Neural cell (in vitro differentiated cells): Measurements from ENCODE around the gene METTL26. TPM values are rescaled to one million over a fixed set of nuclear protein-coding genes. Genes with fewer than 3 reads are reported as not detected.

Experiments
- H2AFZ ChIP-seq: fragments of 200-600, 300-800 bp; sonication (generic), shearing (Covaris generic); 2 replicates; pipeline ENCODE4 v1.6.0; 2014; ENCODE audit warnings: low read depth, mild to moderate bottlenecking, antibody characterized with exemption, low read length, moderate library complexity
- H3F3A ChIP-seq: fragments of 200-600 bp; shearing (Covaris generic); 2 replicates; pipeline ENCODE4 v1.6.1; 2016; ENCODE audit warnings: mild to moderate bottlenecking, moderate library complexity, mixed read lengths, antibody characterized with exemption, low read length; ENCODE audit not compliant: insufficient read depth, poor library complexity, severe bottlenecking
- H3K27ac ChIP-seq: fragments of 200-600, 300-800 bp; sonication (generic), shearing (Covaris generic); 2 replicates; pipeline ENCODE4 v1.5.1; 2014; ENCODE audit warnings: mild to moderate bottlenecking, low read length, moderate library complexity
- H3K27me3 ChIP-seq: fragments of 300-800, 200-600 bp; sonication (generic), shearing (Covaris generic); 2 replicates; pipeline ENCODE4 v1.6.0; 2014; ENCODE audit warnings: mild to moderate bottlenecking, low read depth, low read length, moderate library complexity; ENCODE audit not compliant: insufficient read depth
- H3K36me3 ChIP-seq: fragments of 300-800, 200-600 bp; sonication (generic), shearing (Covaris generic); 2 replicates; pipeline ENCODE4 v1.5.1; 2014; ENCODE audit warnings: mild to moderate bottlenecking, antibody characterized with exemption, low read length, moderate library complexity; ENCODE audit not compliant: insufficient read depth
- H3K4me2 ChIP-seq: fragments of 300-800, 200-600 bp; sonication (generic), shearing (Covaris generic); 2 replicates; pipeline ENCODE4 v1.6.0; 2014; ENCODE audit warnings: mild to moderate bottlenecking, low read length
- H3K4me3 ChIP-seq: fragments of 300-800, 200-600 bp; sonication (generic), shearing (Covaris generic); 2 replicates; pipeline ENCODE4 v1.5.1; 2014; ENCODE audit warnings: mild to moderate bottlenecking, low read length, moderate library complexity
- H3K79me2 ChIP-seq: fragments of 200-600 bp; shearing (Covaris generic); replicated peaks from 2 replicates; pipeline ENCODE4 v1.6.0; 2014; ENCODE audit warnings: mild to moderate bottlenecking, low read length, moderate library complexity; ENCODE audit not compliant: insufficient read depth
- H3K9ac ChIP-seq: fragments of 300-800, 200-600 bp; sonication (generic), shearing (Covaris generic); 2 replicates; pipeline ENCODE4 v1.6.1; 2016; ENCODE audit warnings: mild to moderate bottlenecking, low read length, mixed read lengths
- H3K9me2 ChIP-seq: fragments of 200-600 bp; shearing (Covaris generic); 2 replicates; pipeline ENCODE4 v1.6.1; 2016; ENCODE audit warnings: mild to moderate bottlenecking, low read length, mixed read lengths; ENCODE audit not compliant: insufficient read depth
- H3K9me3 ChIP-seq: fragments of 200-600, 300-800 bp; sonication (generic), shearing (Covaris generic); 2 replicates; pipeline ENCODE4 v1.6.1; 2016; ENCODE audit warnings: mild to moderate bottlenecking, mixed run types, low read length, moderate library complexity, mixed read lengths
- H4K20me1 ChIP-seq: fragments of 200-600 bp; shearing (Covaris generic); 2 replicates; pipeline ENCODE4 v1.6.1; 2016; ENCODE audit warnings: mild to moderate bottlenecking, mixed run types; ENCODE audit not compliant: insufficient read depth
- CTCF ChIP-seq: fragments of 450-650 bp; IDR thresholded peaks from 2 replicates; pipeline ENCODE4 v1.5.1; 2014; ENCODE audit warnings: antibody characterized with exemption, mild to moderate bottlenecking, moderate library complexity; ENCODE audit not compliant: poor library complexity, severe bottlenecking
- EP300 ChIP-seq: fragments of 450-650 bp; conservative IDR thresholded peaks from 2 replicates; pipeline ENCODE4 v1.6.1; 2014; ENCODE audit warnings: antibody characterized with exemption, mild to moderate bottlenecking, moderate library complexity; ENCODE audit not compliant: poor library complexity, severe bottlenecking
- EZH2 ChIP-seq: fragments of 200-600, 300-800 bp; shearing (Covaris generic), sonication (generic); IDR thresholded peaks from 2 replicates; pipeline ENCODE4 v1.6.1; 2014; ENCODE audit warnings: antibody characterized with exemption, low read length, borderline replicate concordance, mild to moderate bottlenecking; ENCODE audit not compliant: insufficient read depth, poor library complexity, severe bottlenecking
- MXI1 ChIP-seq: fragments of 450-650 bp; conservative IDR thresholded peaks from 2 replicates; pipeline ENCODE4 v1.6.1; 2014; ENCODE audit warnings: antibody characterized with exemption, mild to moderate bottlenecking; ENCODE audit not compliant: poor library complexity, severe bottlenecking
- POLR2AphosphoS5 ChIP-seq: IDR thresholded peaks from 2 replicates; pipeline ENCODE4 v1.6.1; 2012
- RAD21 ChIP-seq: fragments of 450-650 bp; conservative IDR thresholded peaks from 2 replicates; pipeline ENCODE4 v1.6.1; 2014; ENCODE audit warnings: antibody characterized with exemption, mild to moderate bottlenecking, moderate library complexity
- REST ChIP-seq: IDR thresholded peaks from 2 replicates; pipeline ENCODE4 v1.6.1; 2012; ENCODE audit warnings: borderline replicate concordance
- SMC3 ChIP-seq: fragments of 450-650 bp; conservative IDR thresholded peaks from 2 replicates; pipeline ENCODE4 v1.6.1; 2014; ENCODE audit warnings: antibody characterized with exemption, mild to moderate bottlenecking, moderate library complexity; ENCODE audit not compliant: poor library complexity
- TAF1 ChIP-seq: IDR thresholded peaks from 2 replicates; pipeline ENCODE4 v1.6.1; 2012; ENCODE audit warnings: low read depth
- polyA plus RNA-seq: library from polyadenylated mRNA; depleted of rRNA; stranded (reverse); fragments of >200 nt; gene quantifications from 2 replicates; pipeline ENCODE4 v1.2.3, GENCODE V29; 2014

Gene METTL26
- polyA plus RNA-seq, 1 donor from 2014 or later, result 127 TPM

DNA sequence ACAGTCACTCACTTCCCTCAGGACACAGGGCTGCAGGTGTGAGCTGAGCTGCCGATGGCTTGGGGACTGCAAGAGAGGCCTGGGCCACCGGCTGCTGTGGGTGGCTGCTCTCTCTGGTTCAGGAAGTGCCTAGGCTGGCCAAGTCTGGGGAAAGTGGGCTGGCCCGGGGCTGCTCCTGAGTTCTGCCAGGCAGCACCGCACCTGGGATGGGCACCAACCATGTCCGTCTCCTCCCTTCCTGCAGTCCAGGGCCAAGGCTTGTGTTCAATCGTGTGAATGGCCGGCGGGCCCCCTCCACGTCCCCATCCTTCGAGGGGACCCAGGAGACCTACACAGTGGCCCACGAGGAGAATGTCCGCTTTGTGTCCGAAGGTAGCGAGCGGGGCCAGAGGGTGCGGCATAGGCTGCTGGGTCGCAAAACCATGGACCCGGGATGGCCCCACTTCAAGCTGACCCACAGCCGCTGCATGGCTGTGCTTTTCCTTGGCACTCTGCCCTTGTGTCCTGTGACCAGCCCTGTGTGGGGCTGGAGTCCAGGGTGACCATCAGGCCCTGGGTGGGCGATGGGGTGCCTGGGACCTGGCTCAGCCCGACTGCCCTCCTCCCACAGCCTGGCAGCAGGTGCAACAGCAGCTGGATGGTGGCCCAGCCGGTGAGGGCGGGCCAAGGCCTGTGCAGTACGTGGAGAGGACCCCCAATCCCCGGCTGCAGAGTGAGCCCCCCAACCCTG lies 11.2 kb upstream of the METTL26 start:
- Histone ChIP-seq H3K4me3 (no peak overlapping the region), H3F3A (no peaks in the 10 kb centered on the region), H3K4me2 (no peak overlapping the region), H3K9me2 (no peaks in the 10 kb centered on the region), H3K27ac (no peak overlapping the region), H4K20me1 (no peaks in the 10 kb centered on the region), H3K9ac (no peak overlapping the region), H3K9me3 (no peaks in the 10 kb centered on the region), H3K79me2 (no peaks in the 10 kb centered on the region), H3K27me3 (no peaks in the 10 kb centered on the region), H3K36me3 (no peaks in the 10 kb centered on the region), H2AFZ (no peak overlapping the region)
- TF ChIP-seq RAD21 (no peak), SMC3 (no peak), POLR2AphosphoS5 (no peak), REST (no peak), EP300 (no peak), EZH2 (no peak), TAF1 (no peak), MXI1 (no peak), CTCF (no peak)

- Histone ChIP-seq H3K36me3 (no peaks in the 10 kb centered on the region), H3K4me3 (no peak overlapping the region), H3K27me3 (no peaks in the 10 kb centered on the region), H3K9me2 (no peaks in the 10 kb centered on the region), H3K4me2 (no peak overlapping the region), H3K27ac (no peak overlapping the region), H3F3A (no peaks in the 10 kb centered on the region), H3K79me2 (no peaks in the 10 kb centered on the region), H2AFZ (no peak overlapping the region), H4K20me1 (no peaks in the 10 kb centered on the region), H3K9me3 (no peaks in the 10 kb centered on the region), H3K9ac (no peak overlapping the region)
- TF ChIP-seq POLR2AphosphoS5 (no peak), MXI1 (no peak), TAF1 (no peak), EZH2 (no peak), CTCF (no peak)
Observed at GRCh38 chr16:646679-647172, 10.6 kb upstream of the METTL26 start.
